Measurements from ENCODE around the gene ATG4C. TPM values are rescaled to one million over a fixed set of nuclear protein-coding genes. Genes with fewer than 3 reads are reported as not detected.
"Not testable (repeated sequence)": the region's sequence is repeated elsewhere in the genome, so short reads cannot be mapped to it uniquely, and the experiment has no call there.

The ATG4C gene
- total RNA-seq, 4 donors from 2014 or later = 6.9 to 18.1 (median 8.9) TPM

GRCh38 chr1:62753031-62753965, 30.6 kb upstream of the ATG4C start:
- DNase-seq (ENCODE audit: low spot score) (no peak), ATAC-seq (ENCODE audit: low FRiP score) (no peak)
- TF ChIP-seq, protein P1, sequence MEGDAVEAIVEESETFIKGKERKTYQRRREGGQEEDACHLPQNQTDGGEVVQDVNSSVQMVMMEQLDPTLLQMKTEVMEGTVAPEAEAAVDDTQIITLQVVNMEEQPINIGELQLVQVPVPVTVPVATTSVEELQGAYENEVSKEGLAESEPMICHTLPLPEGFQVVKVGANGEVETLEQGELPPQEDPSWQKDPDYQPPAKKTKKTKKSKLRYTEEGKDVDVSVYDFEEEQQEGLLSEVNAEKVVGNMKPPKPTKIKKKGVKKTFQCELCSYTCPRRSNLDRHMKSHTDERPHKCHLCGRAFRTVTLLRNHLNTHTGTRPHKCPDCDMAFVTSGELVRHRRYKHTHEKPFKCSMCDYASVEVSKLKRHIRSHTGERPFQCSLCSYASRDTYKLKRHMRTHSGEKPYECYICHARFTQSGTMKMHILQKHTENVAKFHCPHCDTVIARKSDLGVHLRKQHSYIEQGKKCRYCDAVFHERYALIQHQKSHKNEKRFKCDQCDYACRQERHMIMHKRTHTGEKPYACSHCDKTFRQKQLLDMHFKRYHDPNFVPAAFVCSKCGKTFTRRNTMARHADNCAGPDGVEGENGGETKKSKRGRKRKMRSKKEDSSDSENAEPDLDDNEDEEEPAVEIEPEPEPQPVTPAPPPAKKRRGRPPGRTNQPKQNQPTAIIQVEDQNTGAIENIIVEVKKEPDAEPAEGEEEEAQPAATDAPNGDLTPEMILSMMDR (IDR thresholded peaks at IDR 0.05) = no peak

GRCh38 chr1:62754938-62755337, 29.0 kb upstream of the ATG4C start:
- DNase-seq (ENCODE audit: low spot score); ATAC-seq (ENCODE audit: low FRiP score): not testable (repeated sequence)

- not testable (repeated sequence) for ATAC-seq (ENCODE audit: low FRiP score); DNase-seq (ENCODE audit: low spot score)
These were observed 27.6 kb upstream of the ATG4C start for GRCh38 chr1:62756255-62756884.

DNA sequence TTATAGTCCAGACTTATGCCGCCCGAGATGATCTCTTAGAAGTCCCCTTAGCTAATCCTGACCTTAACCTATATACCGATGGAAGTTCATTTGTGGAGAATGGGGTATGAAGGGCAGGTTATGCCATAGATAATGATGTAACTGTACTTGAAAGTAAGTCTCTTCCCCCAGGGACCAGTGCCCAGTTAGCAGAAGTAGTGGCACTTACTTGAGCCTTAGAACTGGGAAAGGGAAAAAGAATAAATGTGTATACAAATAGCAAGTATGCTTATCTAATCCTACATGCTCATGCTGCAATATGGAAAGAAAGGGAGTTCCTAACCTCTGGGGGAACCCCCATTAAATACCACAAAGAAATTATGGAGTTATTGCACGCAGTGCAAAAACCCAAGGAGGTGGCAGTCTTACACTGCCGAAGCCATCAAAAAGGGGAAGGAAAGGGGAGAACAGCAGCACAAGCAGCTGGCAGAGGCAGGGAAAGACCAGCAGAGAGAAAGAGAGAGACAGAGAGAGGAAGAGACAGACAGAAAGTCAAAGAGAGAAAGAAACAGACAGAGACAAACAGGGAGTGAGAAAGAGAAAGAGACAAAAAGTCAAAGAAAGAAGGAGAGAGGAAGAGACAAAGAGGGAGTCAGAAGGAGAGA, 24.6 kb upstream of the ATG4C start:
- not testable (repeated sequence) for ATAC-seq (ENCODE audit: low FRiP score); DNase-seq (ENCODE audit: low spot score)

DNA sequence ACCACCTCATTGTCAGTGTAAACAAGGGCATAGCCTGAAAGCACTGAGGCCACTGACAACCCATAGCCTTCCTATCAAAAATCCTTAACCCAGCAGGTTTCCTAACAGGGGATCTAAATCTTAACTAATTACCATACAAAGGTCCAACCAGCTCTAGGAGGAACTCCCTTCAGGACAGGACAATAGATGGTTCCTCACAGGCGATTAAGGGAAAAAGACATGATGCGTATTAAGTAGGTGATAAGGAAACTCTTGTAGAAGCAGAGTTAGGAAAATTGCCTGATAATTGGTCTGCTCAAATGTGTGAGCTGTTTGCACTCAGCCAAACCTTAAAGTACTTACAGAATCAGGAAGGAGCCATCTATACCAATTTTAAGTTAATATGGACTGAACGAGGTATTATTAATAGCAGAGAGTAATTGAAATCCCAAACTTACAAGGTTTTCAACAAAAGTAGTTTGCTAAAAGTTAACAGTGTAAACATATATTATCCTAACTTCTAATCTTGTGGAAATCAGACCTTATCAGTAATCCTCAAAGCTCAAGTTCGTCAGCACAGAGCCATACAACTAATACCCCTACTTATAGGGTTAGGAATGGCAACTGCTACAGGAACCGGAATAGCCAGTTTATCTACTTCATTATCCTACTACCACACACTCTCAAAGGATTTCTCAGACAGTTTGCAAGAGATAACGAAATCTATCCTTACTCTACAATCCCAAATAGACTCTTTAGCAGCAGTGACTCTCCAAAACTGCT, 23.7 kb upstream of the ATG4C start:
- not testable (repeated sequence) for DNase-seq (ENCODE audit: low spot score); ATAC-seq (ENCODE audit: low FRiP score)

- ATAC-seq (ENCODE audit: low FRiP score); DNase-seq (ENCODE audit: low spot score): not testable (repeated sequence)
These were observed 22.6 kb upstream of the ATG4C start for GRCh38 chr1:62761223-62761870.

GRCh38 chr1:62762027-62762426, 21.9 kb upstream of the ATG4C start:
- not testable (repeated sequence) for ATAC-seq (ENCODE audit: low FRiP score); DNase-seq (ENCODE audit: low spot score)

DNA sequence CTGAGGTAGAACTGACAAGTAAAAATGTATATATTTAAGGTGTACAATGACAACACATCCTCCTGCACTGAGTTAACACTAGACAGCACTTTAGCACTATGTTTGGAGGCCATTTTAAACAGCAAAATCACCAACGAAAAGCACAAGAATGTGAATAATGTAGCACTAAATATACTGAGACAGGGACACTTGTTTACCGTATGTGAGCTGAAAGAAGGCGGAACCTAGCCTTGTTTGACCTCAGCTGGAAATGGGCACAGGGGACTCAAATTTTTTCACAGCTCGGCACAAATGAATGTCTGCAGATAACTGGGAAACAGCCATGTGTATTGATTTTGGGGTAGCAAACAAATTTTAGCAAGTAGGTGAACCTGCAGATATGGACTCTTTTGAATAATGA, 18.0 kb upstream of the ATG4C start:
- ATAC-seq (ENCODE audit: low FRiP score) (no peak), DNase-seq (ENCODE audit: low spot score) (no peak)
- TF ChIP-seq, protein P1 (IDR thresholded peaks at IDR 0.05) = no peak

DNA sequence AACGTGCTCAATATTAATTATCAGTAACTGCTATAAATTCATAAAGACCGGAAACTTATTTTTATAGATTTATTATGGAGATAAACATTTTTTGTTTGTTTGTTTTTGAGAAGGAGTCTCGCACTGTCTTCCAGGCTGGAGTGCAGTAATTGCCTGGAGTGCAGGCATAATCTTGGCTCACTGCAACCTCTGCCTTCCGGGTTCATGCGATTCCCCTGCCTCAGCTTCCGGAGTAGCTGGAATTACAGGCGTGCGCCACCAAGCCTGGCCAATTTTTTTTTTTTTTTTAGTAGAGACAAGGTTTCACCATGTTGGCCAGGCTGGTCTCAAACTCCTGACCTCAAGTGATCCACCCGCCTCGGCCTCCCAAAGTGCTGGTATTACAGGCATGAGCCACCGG, 15.4 kb upstream of the ATG4C start:
- not testable (repeated sequence) for DNase-seq (ENCODE audit: low spot score); ATAC-seq (ENCODE audit: low FRiP score)

GRCh38 chr1:62772607-62773295, 11.2 kb upstream of the ATG4C start:
- DNase-seq (ENCODE audit: low spot score) = no peak
- ATAC-seq (ENCODE audit: low FRiP score) = no peak
- TF ChIP-seq, protein P1 (IDR thresholded peaks at IDR 0.05) = no peak

Data from omental fat pad (tissue), 4 donors.